ENCODE measurements around the gene CBARP.

GRCh38 chr19:1266916-1267476, 29.2 kb upstream of the CBARP start:
- TF ChIP-seq CTCF (IDR thresholded peaks at IDR 0.05) (peak; percentile 98 to 100 (median 99)), POLR2A (IDR thresholded peaks at IDR 0.05; ENCODE audit: low read depth) (no peak)

Measured in esophagus muscularis mucosa (tissue), 3 donors.